AG10803 (cell line): ENCODE measurements around the gene LCN15.
"Not testable (repeated sequence)": the region's sequence is repeated elsewhere in the genome, so short reads cannot be mapped to it uniquely, and the experiment has no call there.

Experiments
- DNase-seq: peaks from one replicate; pipeline ENCODE4 v3.0.0; 2010; ENCODE audit warnings: low read depth
- H3K4me3 ChIP-seq: 2 replicates; pipeline ENCODE4 v1.5.1; 2011; ENCODE audit warnings: mild to moderate bottlenecking, low read length, control low read depth
- CTCF ChIP-seq: conservative IDR thresholded peaks from 2 replicates; pipeline ENCODE4 v1.5.1; 2011; ENCODE audit warnings: mild to moderate bottlenecking, low read length, control low read depth, inconsistent platforms

The LCN15 gene

DNA sequence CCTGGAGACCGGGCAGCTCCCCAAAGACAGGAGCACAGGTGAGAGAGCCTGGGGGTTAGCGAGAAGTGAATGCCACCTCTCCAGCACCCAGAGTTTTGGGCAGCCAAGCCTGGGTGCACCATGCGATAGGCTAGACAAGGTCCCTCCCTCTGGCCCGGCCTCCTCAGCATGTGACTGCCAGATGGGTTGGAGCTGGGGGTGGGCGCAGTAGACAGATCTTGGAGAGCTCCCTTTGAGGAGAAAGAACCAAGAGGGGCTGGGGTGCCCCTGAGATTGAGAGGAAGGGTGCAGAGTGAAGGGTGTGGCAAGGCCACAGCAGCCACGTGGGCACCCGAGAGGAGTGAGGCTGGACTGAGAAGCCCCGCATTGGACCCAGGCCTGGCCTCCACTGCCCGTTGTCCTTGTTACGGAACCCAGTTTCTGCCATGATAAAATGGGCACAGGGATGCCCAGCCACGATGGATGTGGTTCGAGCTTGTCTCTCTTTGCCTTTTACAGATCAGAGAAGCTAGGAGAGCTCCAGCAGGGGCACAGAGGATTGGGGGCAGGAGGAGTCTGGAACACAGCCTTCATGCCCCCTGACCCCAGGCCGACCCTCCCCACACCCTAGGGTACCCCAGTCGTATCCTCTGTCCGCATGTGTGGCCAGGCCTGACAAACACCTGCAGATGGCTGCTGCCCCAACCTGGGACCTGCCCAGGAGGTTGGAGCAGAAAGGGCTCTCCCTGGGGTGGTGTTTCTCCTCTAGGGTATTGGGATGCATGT, 28.2 kb upstream of the LCN15 start:
- DNase-seq: no peak
- peak overlapping the region; percentile 97 for H3K4me3 ChIP-seq
- TF ChIP-seq CTCF: no peak

DNA sequence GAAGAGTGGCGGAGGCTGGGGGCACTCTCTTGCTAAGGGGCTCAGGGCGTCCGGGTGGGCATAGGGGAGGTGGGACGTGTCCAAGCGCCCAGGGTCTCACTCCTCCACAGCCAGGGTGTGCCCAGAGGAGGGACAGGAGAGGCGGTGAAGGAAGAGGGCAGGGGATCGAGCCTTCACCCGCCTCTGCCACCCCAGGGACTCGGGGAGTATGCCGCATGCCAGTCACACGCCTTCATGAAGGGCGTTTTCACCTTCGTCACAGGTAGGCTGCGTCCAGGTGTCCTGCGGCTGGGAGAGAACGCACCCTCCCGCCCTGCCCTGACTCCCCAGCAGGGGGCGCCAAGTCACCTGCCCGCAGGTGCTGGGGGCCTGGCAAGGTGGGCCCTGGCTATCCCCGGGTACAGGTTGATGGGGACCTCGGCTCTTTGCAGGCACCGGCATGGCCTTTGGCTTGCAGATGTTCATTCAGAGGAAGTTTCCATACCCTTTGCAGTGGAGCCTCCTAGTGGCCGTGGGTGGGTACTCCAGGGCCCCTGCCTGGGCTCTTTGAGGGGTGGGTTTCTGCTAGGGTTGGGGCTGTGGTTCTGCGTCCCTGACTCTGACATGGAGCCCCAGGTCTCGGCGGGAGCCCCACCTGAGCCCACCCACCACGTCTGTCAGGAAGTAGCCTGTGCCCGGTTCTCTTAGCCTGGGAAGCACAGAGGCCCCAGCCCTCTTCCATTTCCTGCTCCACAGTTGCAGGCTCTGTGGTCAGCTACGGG, 27.4 kb upstream of the LCN15 start:
- peak overlapping the region; percentile 97 for H3K4me3 ChIP-seq
- peak; percentile 79 for TF ChIP-seq CTCF
- DNase-seq: no peak

GRCh38 chr9:136790640-136791515, 26.6 kb upstream of the LCN15 start, which contains the start of gene TMEM141:
Gene TMEM141, plus strand, starts transcription at chr9:136791344. Its CDS starts 27 bp downstream, at chr9:136791371.
- no peak for TF ChIP-seq CTCF
- DNase-seq: peak; percentile 99

DNA sequence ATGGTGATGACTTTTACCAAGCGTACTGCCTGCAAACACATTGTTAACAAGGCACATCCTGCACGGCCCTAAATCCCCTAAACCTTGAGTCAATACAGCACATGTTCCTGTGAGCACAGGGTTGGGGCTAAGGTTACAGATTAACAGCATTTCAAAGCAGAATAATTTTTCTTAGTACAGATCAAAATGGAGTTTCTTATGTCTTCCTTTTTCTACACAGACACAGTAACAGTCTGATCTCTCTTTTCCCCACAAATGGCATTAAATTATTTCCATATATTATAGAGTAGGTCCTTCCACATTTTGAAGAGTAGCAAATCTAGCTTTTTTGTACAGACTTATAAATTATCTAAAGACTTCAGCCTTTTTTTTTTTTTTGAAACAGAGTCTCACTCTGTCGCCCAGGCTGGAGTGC, 25.2 kb upstream of the LCN15 start:
- TF ChIP-seq CTCF: no peak
- no peak overlapping the region for H3K4me3 ChIP-seq
- no peak for DNase-seq

More at GRCh38 chr9:136790640-136791515, 26.6 kb upstream of the LCN15 start, which contains the start of gene TMEM141:
- H3K4me3 ChIP-seq: peak within 1 kb of the TSS; percentile 97

DNA sequence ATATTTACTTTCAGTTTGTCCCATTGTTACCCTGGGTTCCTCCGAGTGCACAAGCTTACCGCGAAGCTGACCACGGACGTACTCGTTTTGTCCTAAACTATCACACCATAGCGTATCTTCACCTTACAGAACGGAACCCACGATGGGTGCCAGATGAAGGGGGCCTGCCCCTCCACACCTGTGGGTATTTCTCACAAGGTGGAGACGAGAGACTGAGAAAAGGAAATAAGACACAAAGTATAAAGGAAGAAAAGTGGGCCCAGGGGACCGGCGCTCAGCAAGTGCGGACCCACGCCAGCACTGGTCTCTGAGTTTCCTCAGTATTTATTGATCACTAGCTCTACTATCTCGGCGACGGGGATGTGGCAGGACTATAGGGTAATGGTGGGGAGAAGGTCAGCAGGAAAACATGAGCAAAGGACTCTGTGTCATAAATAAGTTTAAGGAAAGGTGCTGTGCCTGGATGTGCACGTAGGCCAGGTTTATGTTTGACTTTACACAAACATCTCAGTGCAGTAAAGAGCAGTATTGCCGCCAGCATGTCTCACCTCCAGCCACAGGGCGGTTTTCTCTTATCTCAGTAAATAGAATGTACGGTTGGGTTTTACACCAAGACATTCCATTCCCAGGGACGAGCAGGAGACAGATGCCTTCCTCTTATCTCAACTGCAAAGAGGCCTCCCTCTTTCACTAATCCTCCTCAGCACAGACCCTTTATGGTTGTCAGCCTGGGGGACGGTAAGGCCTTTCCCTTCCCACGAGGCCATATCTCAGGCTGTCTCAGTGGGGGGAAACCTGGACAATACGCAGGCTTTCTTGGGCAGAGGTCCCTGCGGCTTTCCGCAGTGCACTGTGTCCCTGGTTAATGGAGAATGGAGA, 24.6 kb upstream of the LCN15 start:
- DNase-seq, H3K4me3 ChIP-seq: not testable (repeated sequence)

GRCh38 chr9:136787690-136788400, 23.5 kb upstream of the LCN15 start:
- peak; percentile 42 for DNase-seq
- H3K4me3 ChIP-seq: no peak overlapping the region
- TF ChIP-seq CTCF: peak; percentile 78

DNA sequence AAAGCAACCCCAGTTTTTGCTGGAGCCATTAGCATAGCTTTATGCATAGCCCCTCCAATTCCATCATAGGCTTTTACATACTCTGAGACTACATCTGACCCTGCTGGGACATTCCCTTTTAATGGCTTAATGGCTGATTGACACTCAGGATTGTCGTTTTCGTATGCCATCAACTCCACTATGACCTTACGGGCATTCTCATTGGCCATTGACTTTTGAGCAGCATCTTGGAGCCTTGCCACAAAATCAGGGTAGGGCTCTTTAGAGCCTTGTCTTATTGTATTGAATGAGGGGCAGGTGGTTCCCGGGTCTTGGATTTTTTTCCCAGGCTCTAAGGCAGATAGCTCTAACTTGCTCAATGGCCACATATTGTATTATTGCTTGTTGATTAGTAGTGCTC, 22.7 kb upstream of the LCN15 start:
- not testable (repeated sequence) for H3K4me3 ChIP-seq, DNase-seq
